K562 (cell line): ENCODE results near the gene MANEAL. TPM values are rescaled to one million over a fixed set of nuclear protein-coding genes. Genes with fewer than 3 reads are reported as not detected.

Source experiments
- CBFA2T2 ChIP-seq: fragments of 450-650 bp; conservative IDR thresholded peaks from 2 replicates; pipeline ENCODE4 v1.6.1; 2017; ENCODE audit warnings: mild to moderate bottlenecking
- CREM ChIP-seq: IDR thresholded peaks from 2 replicates; pipeline ENCODE4 v1.6.1; 2014; ENCODE audit warnings: antibody characterized with exemption, low read depth
- DMBX1 ChIP-seq: fragments of 250-450 bp; sonication (Bioruptor Pico); IDR thresholded peaks from 2 replicates; pipeline ENCODE4 v1.8.0; 2022; ENCODE audit warnings: inconsistent platforms, mild to moderate bottlenecking, moderate library complexity, borderline replicate concordance
- ETS2 ChIP-seq: IDR thresholded peaks from 2 replicates; pipeline ENCODE4 v1.6.1; 2016; ENCODE audit warnings: borderline replicate concordance, missing genetic modification characterization, mild to moderate bottlenecking, moderate library complexity, missing compliant biosample characterization; ENCODE audit not compliant: poor library complexity, severe bottlenecking
- FOXJ2 ChIP-seq: fragments of 200-800 bp; sonication (Bioruptor generic); IDR thresholded peaks from 2 replicates; pipeline ENCODE4 v1.6.1; 2016; ENCODE audit warnings: missing genetic modification characterization, missing compliant biosample characterization
- HDAC1 ChIP-seq, 2 experiments: fragments of 450-650 bp; IDR thresholded peaks; 2 replicates each; pipeline ENCODE4 v1.6.1; 2016 to 2017; ENCODE audit warnings: inconsistent platforms in 1 of 2, mild to moderate bottlenecking in 1 of 2, moderate library complexity in 1 of 2
- HMG20A ChIP-seq: fragments of 450-650 bp; formaldehyde crosslinking; conservative IDR thresholded peaks from 2 replicates; pipeline ENCODE4 v1.4.0; 2020; ENCODE audit warnings: mild to moderate bottlenecking, mixed read lengths
- KLF16 ChIP-seq: IDR thresholded peaks from 2 replicates; pipeline ENCODE4 v1.6.1; 2016; ENCODE audit warnings: antibody characterized with exemption
- LEF1 ChIP-seq: fragments of 450-650 bp; IDR thresholded peaks from 2 replicates; pipeline ENCODE4 v1.6.1; 2016; ENCODE audit warnings: mild to moderate bottlenecking
- MBD1 ChIP-seq: fragments of 250-450 bp; sonication (Bioruptor Pico); IDR thresholded peaks from 2 replicates; pipeline ENCODE4 v1.8.0; 2022; ENCODE audit warnings: inconsistent platforms
- NFE2 ChIP-seq: IDR thresholded peaks from 2 replicates; pipeline ENCODE4 v1.6.1; 2014; ENCODE audit warnings: antibody characterized with exemption, low read depth
- PCBP1 ChIP-seq: fragments of 200-400 bp; formaldehyde crosslinking; IDR thresholded peaks from 2 replicates; pipeline ENCODE4 v1.6.1; 2018; ENCODE audit warnings: mild to moderate bottlenecking, low read depth, low read length; ENCODE audit not compliant: poor library complexity, severe bottlenecking
- SNRNP70 ChIP-seq: fragments of 200-400 bp; formaldehyde crosslinking; optimal IDR thresholded peaks from 2 replicates; pipeline ENCODE3; 2017; ENCODE audit warnings: low read depth, low read length
- TBL1XR1 ChIP-seq, 2 experiments: IDR thresholded peaks; 2 replicates each; pipeline ENCODE4 v1.6.1; 2012; ENCODE audit warnings: improper control_type of control experiment in 2 of 2, low read length in 2 of 2, mild to moderate bottlenecking in 1 of 2
- THAP12 ChIP-seq: fragments of 250-450 bp; sonication (Bioruptor Pico); IDR thresholded peaks from 2 replicates; pipeline ENCODE4 v1.9.0; 2021; ENCODE audit warnings: mild to moderate bottlenecking, inconsistent platforms
- U2AF2 ChIP-seq: fragments of 200-400 bp; formaldehyde crosslinking; optimal IDR thresholded peaks from 2 replicates; pipeline ENCODE3; 2017; ENCODE audit warnings: low read depth, mild to moderate bottlenecking, low read length
- ZBTB11 ChIP-seq, 3 experiments: fragments of 200-800 bp in 1 of 3; fragments of 250-450 bp in 1 of 3; fragments of 450-650 bp in 1 of 3; sonication (Bioruptor Pico) in 1 of 3; sonication (Bioruptor generic) in 1 of 3; formaldehyde crosslinking in 1 of 3; IDR thresholded peaks; 2 replicates each; pipeline versions ENCODE4 v1.6.1 to v1.8.0; 2016 to 2022; ENCODE audit warnings: mild to moderate bottlenecking in 2 of 3, missing genetic modification characterization in 2 of 3, missing compliant biosample characterization in 1 of 3, moderate library complexity in 1 of 3
- ZFP30 ChIP-seq: fragments of 250-450 bp; sonication (Bioruptor Pico); IDR thresholded peaks from 2 replicates; pipeline ENCODE4 v1.8.0; 2022; ENCODE audit warnings: moderate library complexity, mild to moderate bottlenecking, inconsistent platforms, borderline replicate concordance
- ZNF134 ChIP-seq: fragments of 250-450 bp; sonication (Bioruptor Pico); conservative IDR thresholded peaks from 2 replicates; pipeline ENCODE4 v1.4.0; 2020
- ZNF140 ChIP-seq: fragments of 250-450 bp; sonication (Bioruptor Pico); IDR thresholded peaks from 2 replicates; pipeline ENCODE4 v1.8.0; 2021; ENCODE audit warnings: moderate library complexity, mild to moderate bottlenecking, inconsistent platforms
- ZNF707 ChIP-seq: fragments of 250-450 bp; sonication (Bioruptor Pico); conservative IDR thresholded peaks from 2 replicates; pipeline ENCODE4 v1.8.0; 2022; ENCODE audit warnings: inconsistent platforms, mild to moderate bottlenecking, moderate library complexity
- polyA plus RNA-seq, 8 experiments: library from polyadenylated mRNA; depleted of rRNA in 4 of 8; stranded (reverse) in 5 of 8; unstranded in 3 of 8; fragments of >200 nt; fragmentation: Nextera tagmentation in 2 of 8; fragmentation: Illumina TruSeq in 1 of 8; extraction: Ambion mirVana in 2 of 8; extraction: Trizol in 1 of 8; gene quantifications; 2 replicates each; pipeline versions ENCODE4 v1.2.1 to v1.2.3, GENCODE V29; 2011 to 2014; ENCODE audit warnings: inconsistent platforms in 1 of 8, missing spikeins in 1 of 8
- total RNA-seq, 7 experiments: library from RNA; depleted of rRNA in 6 of 7; stranded (reverse); fragments of >200 nt in 6 of 7; fragmentation: Illumina TruSeq in 2 of 7; extraction: Trizol in 2 of 7; gene quantifications; 2 replicates each; pipeline versions ENCODE4 v1.2.1 to v1.2.3, GENCODE V29; 2011 to 2021; ENCODE audit warnings: low replicate concordance in 1 of 7

The MANEAL gene
- total and polyA plus RNA-seq, 9 of the 15 experiments (the other 6 are each of a cell fraction or from before 2014, with no cell fraction given), result 0.37 to 3.2 (median 1.2) TPM

GRCh38 chr1:37795340-37796125 lies 1.9 kb downstream of the MANEAL start (continued):
- TF ChIP-seq THAP12 (CRISPR knock-in tag) (no peak), SNRNP70 (no peak), KLF16 (no peak), PCBP1 (no peak), ZFP30 (CRISPR knock-in tag) (no peak), LEF1 (no peak), CBFA2T2 (no peak), ZNF707 (CRISPR knock-in tag) (no peak), NFE2 (no peak), ZNF140 (CRISPR knock-in tag) (no peak), HDAC1 (IDR thresholded peaks at IDR 0.05) (peak in 1 of 2 experiments; percentile 84; a peak in 2 of 4 replicates), ZBTB11 (CRISPR knock-in tag; IDR thresholded peaks at IDR 0.05) (no peak), MBD1 (CRISPR knock-in tag) (no peak), ZNF134 (CRISPR knock-in tag) (no peak), DMBX1 (peak; percentile 82; the same call in 1 of the 2 replicates), U2AF2 (no peak), TBL1XR1 (IDR thresholded peaks at IDR 0.05; ENCODE audit: low read length in 2 of 2) (no peak), CREM (no peak; the same call in 1 of the 2 replicates), ETS2 (no peak), HMG20A (CRISPR knock-in tag) (no peak), FOXJ2 (tag) (no peak)
